Measurements from ENCODE around the gene CHP2.
"Not testable (repeated sequence)": the region's sequence is repeated elsewhere in the genome, so short reads cannot be mapped to it uniquely, and the experiment has no call there.

CHP2 gene

DNA sequence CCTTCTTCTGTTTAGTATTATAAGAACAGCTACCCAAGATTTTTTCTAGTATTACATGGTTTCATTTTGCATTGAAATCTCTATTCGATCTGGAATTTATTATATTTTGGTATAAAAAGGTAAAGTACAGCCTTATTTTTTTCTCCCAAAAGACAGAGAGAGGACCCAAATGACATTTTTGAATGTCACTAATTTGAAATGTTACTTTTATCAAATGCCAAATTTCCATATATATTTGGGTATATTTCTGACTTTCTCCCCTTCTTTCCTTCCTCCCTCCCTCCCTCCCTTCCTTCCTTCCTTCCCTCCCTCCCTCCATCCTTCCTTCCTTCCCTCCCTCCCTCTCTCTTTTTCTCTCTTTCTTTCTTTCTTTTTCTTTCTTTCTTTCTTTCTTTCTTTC is 6.2 kb upstream of the CHP2 start:
- DNase-seq = no peak

DNA sequence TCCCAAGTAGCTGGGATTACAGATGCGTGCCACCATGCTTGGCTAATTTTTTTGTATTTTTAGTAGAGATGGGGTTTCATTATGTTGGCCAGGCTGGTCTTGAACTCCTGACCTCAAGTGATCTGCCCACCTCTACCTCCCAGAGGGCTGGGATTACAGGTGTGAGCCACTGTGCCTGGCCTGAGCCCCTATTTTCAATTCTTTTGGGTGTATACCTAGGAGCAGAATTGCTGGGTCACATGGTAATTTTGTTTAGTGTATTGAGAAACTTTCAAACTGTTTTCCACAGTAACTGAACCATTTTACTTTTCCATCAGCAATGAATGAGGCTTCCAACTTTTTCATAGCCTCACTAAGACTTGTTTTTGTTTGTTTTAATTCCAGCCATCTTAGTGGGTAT is 3.8 kb upstream of the CHP2 start:
- not testable (repeated sequence) for DNase-seq

DNA sequence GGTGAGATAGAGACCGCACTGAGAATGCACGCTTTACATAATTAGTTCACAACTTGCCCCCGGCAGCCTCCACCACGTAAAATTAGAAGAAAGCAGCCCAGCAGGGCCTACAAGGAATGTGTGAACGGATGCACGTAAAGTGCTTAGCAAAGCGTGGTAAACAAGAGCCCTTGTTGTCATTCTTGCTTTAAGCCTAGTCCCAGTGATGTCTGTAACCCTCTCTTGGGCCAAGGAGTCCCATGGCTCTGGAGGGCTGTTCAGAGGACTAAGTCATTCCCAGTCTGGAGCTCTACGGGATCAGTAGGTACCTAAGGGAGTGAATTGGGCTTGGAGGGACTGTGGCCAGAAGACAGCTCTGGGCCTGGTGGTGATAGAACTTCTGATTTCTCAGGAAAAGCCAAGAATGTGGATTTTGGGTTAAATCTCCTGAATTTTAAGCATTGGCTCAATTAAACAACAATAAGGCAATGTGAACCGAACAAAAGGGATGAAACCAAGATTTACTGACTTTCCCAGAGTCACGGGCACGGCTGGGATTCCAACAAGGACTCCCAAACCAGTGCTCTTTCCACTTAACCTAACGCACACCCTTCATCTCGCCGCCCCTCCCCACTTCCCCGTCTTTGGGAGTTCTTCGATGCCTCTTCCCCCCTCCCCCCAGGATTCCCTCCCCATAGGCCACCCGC is 775 bp upstream of the CHP2 start:
- no peak for DNase-seq

DNA sequence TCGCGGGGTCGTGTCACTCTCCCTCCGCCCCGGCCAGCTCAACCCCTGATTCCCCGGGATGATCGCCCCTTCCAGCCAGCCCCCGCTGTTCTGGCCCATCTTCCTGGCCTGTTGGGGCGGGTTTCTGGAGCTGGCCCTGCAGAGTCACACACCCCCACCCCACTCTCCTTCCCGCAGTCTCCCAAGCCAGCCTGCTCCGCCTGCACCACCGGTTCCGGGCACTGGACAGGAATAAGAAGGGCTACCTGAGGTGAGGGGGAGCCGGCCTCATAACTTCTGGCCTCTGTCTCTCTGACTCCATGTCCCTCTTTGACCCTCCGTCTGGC is 621 bp downstream of the CHP2 start:
- DNase-seq = no peak

DNA sequence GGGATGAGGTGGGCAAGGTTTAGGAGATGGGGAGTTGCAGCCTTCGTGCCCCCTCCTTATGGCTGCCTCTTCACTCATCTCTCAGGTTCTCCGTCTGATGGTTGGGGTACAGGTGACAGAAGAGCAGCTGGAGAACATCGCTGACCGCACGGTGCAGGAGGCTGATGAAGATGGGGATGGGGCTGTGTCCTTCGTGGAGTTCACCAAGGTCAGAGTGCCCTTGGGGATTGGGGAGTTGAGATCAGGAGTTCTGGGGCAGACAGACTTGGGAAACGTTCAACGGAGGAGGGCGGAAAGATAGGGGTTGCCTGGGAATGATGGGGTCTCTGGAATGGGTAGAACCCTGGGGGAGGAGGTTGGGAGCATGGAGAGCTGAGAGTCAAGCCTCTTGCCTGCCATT is 2.3 kb downstream of the CHP2 start:
- DNase-seq = no peak

DNA sequence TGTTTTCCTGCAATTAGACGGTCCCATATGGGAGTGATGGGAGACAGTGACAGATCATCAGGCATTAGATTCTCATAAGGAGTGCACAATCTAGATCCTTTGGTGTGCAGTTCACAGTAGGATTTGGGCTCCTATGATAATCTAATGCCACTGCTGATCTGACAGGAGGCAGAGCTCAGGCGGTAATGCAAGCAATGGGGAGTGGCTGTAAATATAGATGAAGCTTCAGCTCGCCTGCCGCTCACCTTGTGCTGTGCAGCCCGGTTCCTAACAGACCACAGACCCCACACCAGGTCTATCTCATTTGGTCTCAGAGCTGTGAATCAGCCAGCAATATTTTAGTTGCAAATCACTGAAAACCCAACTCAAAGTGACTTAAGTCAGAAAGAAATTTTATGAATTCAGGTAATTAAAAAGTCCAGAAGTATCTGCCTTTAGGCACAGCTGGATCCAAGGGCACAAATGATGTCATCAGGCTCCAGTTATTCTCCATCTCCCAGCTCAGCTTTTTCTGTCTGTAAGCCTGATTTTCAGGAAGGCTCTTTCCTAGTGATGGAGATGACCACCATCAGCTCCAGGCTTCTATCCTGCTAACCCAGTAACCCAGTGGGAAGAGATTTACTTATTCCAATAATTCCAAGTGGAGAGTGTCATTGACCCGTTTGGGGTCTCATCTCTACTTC is 3.3 kb downstream of the CHP2 start:
- DNase-seq = no peak

DNA sequence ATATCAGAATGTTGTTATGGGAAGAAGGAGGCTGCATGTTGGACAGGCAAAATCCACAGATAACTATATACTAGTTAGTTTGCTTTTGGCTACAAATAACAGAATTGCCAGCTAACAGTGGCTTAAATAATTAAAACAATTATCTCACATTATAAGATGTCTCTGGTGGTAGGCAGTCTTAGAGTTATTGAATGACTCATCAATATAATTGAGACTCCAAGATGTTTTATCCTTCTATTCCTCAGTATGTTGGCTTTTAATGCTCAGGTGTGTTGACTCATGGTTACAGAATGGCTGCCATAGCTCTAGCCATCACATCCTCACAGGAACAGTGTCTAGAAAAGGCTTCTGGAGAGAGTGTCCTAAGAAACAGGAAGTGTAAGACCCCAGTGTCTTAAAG is 11.1 kb downstream of the CHP2 start:
- no peak for DNase-seq

DNA sequence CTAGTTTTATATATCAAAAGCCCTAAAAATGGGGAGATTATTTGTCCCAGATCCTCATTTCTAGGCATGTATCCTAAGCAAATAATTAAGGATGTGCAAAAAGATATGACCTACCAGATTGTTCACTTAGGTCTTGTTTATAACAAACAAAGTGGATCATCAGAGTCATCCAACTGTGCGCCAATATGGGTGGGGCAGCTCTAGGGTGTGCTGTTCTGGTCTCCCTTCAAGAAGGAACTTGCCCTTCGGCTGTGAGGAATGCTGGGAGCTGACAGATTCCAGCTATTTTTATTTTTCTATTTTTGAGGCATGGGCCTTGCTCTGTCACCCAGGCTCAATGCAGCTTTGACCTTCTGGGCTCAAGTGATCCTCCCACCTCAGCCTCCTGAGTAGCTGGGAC is 13.8 kb downstream of the CHP2 start:
- no peak for DNase-seq

DNA sequence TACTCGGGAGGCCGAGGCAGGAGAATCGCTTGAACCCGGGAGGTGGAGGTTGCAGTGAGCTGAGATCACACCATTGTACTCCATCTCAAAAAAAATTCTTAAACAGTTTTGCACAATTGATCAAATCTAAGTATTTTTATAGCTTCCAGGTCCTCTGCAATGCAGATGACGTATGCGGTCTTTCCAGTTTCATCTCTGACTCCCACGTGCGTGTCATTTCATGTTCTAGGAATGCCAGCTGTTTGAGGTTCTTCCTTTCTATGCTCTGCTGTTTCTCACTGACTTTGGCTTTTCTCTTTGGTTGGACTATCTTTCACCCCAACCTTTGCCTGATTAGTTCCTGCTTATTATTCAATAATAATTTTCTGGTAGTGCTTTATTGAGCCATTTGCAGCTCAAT is 16.2 kb downstream of the CHP2 start:
- no peak for DNase-seq

DNA sequence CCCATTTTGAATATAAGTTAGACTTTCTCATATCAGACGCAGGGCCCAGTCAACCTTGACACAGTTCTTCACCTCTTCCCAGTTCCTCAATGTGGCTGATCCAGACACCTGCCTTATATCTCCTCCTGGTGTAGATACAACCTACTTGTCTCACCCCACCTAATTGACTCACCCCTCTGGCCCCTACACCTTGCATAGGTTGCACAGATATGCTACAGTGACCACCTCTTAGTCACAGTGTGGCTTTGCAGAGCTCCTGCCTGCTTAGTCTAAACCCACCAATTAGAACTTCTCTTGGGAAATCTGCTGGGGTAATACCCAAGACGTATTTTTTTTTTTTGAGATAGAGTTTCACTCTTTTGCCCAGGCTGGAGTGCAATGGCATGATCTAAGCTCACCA is 16.8 kb downstream of the CHP2 start:
- no peak for DNase-seq

DNA sequence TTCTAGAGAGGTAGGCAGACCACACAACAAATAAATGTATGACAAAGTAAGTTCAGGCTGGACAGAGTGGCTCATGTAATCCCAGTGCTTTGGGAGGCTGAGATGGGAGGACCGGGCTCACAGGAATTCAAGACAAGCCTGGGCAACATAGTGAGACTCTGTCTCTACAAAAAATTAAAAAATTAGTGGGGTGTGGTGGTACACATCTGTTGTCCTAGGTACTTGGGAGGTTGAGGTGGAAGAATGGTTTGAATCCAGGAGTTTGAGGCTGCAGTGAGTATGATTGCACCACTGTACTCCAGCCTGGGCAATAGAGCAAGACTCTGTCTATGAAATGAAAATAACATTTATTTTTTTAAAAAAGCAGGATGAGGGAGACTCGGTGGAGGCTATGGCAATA is 18.5 kb downstream of the CHP2 start:
- no peak for DNase-seq

DNA sequence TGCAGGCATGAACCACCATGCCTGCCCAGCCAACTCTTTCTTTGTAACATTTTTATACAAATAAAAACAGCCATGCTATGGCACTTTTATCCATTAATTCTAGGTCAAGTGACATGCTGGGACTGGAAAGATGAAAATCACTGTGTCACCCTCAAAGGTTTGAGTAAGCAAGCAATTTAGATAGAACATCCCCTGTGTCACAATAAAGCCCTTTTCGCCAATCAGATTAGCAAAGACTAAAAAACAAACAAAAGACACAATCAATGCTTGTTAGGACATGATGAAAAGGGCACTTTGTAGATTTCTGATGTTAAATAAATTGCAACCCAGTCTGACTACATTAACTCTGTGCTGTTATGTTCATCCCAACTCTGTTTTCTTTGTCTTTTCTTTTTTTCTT is 26.4 kb downstream of the CHP2 start:
- no peak for DNase-seq

DNA sequence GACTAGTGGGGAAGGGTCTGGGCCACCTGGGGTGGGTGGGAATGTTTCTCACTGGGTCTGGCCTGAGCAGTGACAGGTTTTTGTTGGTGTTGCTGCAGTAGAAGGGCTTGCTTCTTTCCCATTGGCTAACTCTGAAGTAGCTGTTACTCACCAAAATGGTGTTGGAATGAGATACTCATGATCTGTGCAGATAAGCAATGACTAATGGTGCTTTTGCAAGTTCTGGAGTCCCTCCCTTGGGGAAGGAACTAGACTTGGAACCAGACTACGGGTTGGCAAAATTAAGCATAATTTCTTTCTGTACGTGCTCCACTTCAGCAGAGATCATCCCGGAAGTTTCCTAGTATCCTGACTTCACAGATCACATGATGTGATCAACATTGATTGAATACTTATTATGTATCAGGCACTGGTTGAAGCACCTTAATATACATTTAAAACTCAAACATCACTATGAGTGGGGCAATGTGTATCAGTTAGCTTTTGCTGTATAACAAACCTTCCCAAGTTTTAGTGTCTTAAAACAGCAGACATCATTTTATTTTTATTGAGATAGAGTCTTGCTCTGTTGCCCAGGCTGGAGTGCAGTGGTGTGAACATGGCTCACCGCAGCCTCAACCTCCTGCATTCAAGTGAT is 30.1 kb downstream of the CHP2 start:
- DNase-seq = no peak

DNA sequence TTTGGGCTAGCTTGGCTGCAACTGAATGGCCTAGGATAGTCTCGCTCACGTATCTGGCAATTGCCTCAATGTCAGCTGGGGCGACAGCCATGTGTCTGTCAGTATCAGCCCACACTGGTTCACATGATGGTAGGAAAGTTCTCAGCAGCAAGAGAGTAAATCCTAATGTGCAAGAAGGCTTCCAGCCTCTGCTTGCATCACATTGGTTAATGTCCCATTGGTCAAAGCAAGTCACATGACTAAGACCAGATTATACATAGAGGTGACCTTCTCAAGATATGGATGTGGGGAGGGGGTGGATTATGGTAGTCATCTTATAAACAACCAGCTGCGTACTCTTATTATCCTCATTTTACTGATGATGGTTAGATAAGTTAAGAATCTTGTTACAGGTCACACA is 31.0 kb downstream of the CHP2 start:
- DNase-seq = no peak

DNA sequence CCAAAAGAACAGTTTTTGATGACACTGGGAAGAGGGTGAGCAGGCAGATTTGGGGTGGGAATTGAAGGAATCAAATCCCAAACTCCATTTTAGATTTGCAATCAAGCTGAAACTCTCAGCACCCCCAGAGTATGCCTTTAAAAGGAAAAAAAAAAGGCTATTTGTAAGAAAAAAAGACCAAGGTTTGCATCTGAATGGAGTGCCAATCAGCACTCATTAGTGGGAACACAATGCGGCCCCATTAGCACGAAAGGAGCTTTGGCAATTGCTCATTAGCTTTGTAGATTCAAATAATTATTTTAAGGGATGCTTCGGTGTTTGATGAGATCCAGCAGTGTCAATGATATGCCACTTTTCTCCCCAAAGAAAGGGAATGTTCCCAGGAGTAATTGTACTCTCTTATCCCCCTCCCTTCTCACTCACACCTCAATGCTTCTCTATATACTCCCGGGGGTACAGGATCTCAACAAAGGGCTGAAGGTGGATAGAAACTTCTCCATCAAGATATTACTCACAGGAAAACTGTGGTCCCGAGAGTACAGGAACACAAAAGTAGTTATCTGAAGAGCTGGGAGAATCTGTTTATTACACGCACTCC is 32.2 kb downstream of the CHP2 start:
- no peak for DNase-seq

DNA sequence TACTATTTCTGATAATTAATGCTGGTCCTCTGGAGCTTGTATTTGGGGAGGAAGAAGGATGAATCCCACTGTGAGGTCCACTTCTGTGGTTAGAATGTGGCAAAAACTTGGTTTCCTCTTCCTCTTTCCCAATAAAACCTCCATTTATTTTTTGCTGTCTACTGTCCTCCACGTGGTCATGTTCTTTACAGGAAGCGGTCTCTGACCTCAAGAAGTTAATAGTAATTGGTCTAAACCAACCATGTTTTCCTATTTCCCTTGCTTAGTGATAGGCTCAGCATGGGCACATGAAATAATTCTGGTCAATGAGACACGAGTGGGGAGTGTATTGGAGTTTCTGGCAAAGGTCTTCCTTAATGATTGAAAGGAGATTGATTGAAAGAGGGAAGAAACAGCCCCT is 33.9 kb downstream of the CHP2 start:
- DNase-seq = no peak

DNA sequence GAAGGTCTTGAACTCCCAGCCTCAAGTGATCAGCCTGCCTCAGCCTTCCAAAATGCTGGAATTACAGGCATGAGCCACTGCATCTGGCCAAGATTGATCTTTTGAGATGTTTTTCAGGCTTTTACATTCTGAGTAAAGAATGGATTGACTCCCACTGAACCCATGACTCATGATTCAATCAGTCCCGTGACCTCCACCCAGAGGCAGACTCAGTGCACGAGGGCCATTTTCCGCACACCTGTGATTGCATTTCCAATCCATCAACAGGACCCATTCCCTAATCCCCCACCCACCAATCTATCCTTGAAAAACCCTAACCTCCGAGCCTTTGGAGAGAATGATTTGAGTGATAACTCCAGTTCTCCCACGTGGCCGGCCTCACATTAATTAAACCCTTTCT is 40.6 kb downstream of the CHP2 start:
- no peak for DNase-seq

DNA sequence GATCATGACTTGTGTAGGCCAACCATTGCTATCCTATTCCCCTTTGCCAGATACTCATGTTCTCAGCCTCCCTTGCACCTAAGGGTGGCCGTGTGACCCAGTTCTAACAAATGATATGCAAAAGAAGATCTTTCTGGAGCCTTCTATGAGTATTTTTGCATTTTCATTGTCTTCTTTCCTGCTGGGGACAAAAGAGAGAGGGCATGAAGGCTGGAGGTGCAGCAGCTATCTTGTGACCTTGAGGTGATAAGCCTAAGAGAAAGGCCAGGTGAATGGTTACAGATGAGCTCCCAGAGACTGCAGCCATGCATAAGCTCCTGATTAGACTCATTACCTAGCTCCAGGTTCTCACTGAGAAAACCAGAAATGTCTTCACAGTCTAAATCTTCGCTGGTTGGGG is 42.1 kb downstream of the CHP2 start:
- no peak for DNase-seq

DNA sequence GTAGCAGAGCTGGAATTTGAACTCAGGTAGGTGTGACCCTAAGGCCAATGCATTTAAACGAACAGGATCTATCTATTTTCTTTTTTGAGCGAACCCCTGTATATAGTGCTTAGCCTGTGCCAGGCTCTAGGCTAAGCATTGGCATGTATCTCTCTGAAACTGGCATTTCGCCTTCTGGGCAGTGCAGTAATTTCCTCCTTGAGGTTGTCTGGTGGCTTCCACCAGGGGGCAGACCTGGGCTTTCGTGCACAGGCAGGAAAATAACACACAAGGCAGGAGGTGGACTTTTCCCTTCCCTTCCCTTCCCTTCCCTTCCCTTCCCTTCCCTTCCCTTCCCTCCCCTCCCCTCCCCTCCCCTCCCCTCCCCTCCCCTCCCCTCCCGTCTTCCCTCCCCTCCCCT is 46.6 kb downstream of the CHP2 start:
- peak; percentile 5 for DNase-seq

DNA sequence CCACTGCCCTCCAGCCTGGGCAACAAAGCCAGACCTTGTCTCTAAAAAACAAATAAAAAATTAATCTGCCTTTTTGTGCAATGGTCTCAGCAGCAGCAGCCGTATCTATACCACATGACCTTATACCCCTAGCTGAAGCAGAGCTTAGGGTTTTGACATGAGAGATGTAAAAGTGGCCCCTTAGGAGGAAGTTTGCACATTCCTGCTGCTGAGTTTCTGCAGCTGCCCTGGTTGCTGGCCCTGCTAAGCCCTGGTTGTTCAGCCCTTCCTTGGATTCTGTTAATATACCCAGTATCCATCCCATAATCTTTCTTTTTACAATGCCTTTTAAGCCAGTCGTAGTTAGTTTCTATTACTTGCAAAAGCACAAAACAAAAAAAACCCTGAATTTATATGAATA is 48.0 kb downstream of the CHP2 start:
- DNase-seq = no peak

DNA sequence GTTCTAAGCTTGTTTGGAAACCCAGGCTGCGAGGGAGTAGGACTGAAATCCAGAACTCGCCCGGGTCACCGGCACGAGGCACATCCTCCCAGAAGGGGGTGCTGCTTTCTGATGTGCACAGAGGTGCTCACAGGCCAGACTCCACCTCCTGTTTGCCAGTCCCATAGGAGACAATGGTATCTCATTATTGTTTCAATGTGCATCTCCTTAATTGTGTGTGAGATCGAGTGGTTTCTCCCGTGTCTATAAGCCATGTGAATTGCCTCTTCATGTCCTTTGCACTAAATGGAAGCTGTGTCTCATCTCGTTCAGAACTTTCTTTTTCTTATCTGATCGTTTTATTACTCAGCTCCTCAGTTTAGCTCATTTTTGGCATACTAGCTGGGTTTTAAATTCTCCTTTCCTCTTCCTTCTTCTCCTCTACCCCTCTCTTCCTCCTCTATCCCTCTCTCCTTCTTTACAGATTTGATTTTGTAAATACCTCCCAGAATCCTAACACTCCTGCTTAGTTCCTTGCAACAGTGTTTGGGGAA is 48.8 kb downstream of the CHP2 start:
- DNase-seq = no peak

DNA sequence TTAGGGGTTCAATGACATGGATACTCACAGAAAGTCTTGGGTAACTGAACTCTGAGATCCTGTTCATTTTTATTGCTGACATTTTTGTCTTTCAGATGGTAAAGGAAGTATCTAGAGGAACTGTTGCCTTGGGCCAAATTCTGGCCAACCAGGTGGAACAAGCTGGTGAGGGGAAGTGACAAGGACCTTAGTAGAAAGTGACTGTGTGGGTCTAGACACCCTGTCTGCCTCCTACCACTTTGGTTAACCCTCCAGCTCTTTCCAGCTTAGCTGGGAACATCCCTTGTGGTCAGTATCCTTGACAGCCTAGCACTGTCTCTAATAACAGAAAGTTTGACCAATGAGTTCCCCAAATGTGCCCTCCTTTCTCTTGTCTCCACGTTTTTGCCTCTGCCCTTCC is 52.2 kb downstream of the CHP2 start:
- DNase-seq = no peak
